ENCODE measurements around the gene PPP2CA.

The PPP2CA gene

DNA sequence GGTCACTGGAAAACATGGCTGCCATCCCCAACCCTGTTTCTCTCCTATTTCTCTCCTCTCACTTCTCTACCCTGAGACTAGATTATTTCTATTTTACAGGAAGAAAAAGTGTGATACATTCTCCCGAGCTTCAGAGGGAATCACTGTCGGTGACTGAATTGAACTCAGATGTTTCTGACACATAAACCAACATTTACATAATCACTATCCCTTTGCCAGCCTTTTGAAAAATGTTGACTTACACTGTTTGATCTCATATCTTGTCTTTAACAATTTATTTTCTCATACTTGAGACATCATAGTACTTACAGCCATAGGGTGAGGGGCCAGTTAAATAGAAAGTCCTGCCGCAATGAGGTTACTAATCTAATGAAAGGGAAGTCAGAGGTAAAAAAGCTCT is 25.1 kb upstream of the PPP2CA start:
- no peaks in the 10 kb centered on the region for H3K9me3 ChIP-seq (ENCODE audit: control insufficient read depth, insufficient read depth, low read length)
- peaks cover 27% of the 10 kb centered on the region for H3K4me1 ChIP-seq (ENCODE audit: insufficient read depth, low read length)
- H3K36me3 ChIP-seq (ENCODE audit: insufficient read depth, low read length), result no peaks in the 10 kb centered on the region
- H3K9ac ChIP-seq (ENCODE audit: low read depth, low read length), result no peak overlapping the region

GRCh38 chr5:134249469-134250379 is 23.9 kb upstream of the PPP2CA start:
- H3K9me3 ChIP-seq (ENCODE audit: control insufficient read depth, insufficient read depth, low read length), result no peaks in the 10 kb centered on the region
- peaks cover 27% of the 10 kb centered on the region for H3K4me1 ChIP-seq (ENCODE audit: insufficient read depth, low read length)
- H3K36me3 ChIP-seq (ENCODE audit: insufficient read depth, low read length), result no peaks in the 10 kb centered on the region
- no peak overlapping the region for H3K9ac ChIP-seq (ENCODE audit: low read depth, low read length)

- H3K9me3 ChIP-seq (ENCODE audit: control insufficient read depth, insufficient read depth, low read length), result no peaks in the 10 kb centered on the region
- no peak overlapping the region for H3K9ac ChIP-seq (ENCODE audit: low read depth, low read length)
- H3K4me1 ChIP-seq (ENCODE audit: insufficient read depth, low read length), result peaks cover 31% of the 10 kb centered on the region
- no peaks in the 10 kb centered on the region for H3K36me3 ChIP-seq (ENCODE audit: insufficient read depth, low read length)
These were observed 22.4 kb upstream of the PPP2CA start for GRCh38 chr5:134248256-134248655.

DNA sequence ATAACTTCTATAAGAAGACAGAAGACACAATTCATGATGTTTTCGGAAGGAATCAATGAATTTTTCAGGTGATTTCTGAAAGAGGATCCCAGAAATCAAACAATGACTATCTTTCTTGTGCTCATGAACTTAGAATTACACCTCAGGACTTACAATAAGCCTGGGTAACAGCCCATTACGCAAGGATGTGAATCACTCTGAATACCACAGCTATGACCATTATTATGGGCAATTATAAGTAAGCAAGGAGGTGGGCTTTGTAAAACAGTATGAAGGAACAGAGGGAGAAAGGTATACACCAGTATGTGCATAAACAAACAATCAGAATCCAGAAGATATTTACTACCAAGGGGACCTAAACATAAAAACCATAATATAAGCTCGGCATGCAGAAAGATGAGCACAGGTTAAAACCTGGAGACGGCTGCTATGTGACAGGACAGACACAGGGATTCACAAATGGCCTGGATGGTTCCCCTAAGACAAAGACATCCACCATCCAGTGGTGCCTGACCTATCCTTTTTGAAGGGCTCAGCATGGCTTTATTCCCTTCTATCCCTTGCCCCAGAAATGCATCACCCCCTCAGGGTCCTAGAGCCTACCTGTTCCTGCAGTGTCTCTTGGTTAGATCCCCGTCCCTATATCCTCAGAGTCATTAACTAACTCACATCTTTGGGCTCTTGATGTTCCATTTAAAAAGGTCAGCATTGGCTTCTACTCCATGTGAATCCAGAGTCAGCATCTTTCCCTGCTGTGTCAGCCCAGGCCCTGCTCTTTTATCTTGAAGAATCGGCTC is 21.8 kb upstream of the PPP2CA start:
- no peak overlapping the region for H3K9ac ChIP-seq (ENCODE audit: low read depth, low read length)
- no peaks in the 10 kb centered on the region for H3K36me3 ChIP-seq (ENCODE audit: insufficient read depth, low read length)
- H3K4me1 ChIP-seq (ENCODE audit: insufficient read depth, low read length), result peaks cover 31% of the 10 kb centered on the region
- no peaks in the 10 kb centered on the region for H3K9me3 ChIP-seq (ENCODE audit: control insufficient read depth, insufficient read depth, low read length)

DNA sequence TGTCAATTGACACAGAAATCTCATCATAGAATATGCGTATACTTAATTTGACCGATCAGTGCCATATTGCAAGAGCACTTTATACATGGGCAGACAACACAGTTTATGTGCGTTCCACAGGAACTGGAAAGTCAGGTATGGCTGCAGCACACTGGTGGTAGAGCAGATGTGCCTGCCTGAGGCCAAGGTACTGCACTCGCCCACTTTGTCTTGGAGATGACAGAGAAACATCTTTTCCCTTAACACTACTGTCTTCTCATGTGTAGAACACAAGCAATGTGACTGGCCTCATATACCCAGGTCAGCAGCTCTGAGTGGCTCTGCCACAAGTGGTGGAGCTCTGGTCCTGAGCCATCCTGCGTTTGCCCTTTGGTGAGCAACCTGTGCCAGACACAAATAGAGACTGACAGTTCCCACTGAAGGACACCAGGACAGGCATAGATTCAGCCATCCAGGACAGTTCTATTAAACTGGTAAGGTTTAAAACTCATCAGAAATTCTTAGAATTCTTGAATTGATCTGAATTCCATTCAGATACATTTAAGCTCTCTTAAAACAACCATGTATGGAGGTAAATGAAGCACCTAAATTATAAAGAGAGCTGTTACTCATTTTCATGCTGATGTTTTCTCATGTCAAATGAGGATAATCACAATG is 21.0 kb upstream of the PPP2CA start:
- Histone ChIP-seq H3K36me3 (ENCODE audit: insufficient read depth, low read length) (no peaks in the 10 kb centered on the region), H3K4me1 (ENCODE audit: insufficient read depth, low read length) (peaks cover 31% of the 10 kb centered on the region), H3K9ac (ENCODE audit: low read depth, low read length) (no peak overlapping the region), H3K9me3 (ENCODE audit: control insufficient read depth, insufficient read depth, low read length) (no peaks in the 10 kb centered on the region)

DNA sequence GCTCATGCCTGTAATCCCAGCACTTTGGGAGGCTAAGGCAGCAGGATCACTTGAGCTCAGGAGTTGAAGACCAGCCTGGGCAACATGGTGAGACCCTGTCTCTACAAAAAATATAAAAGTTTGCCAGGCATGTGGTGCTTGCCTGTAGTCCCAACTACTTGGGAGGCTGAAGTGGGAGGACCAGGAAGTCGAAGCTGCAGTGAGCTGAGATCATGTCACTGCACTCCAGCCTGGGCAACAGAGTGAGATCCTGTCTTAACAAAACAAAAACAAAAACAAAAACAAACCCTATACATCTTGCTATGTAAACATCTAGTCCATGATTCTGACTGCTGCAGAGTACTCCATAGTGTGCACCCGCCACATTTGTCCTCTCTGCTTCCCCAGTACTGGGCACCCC is 19.8 kb upstream of the PPP2CA start:
- H3K36me3 ChIP-seq (ENCODE audit: insufficient read depth, low read length), result no peaks in the 10 kb centered on the region
- no peak overlapping the region for H3K9ac ChIP-seq (ENCODE audit: low read depth, low read length)
- no peaks in the 10 kb centered on the region for H3K9me3 ChIP-seq (ENCODE audit: control insufficient read depth, insufficient read depth, low read length)
- peaks cover 35% of the 10 kb centered on the region for H3K4me1 ChIP-seq (ENCODE audit: insufficient read depth, low read length)

DNA sequence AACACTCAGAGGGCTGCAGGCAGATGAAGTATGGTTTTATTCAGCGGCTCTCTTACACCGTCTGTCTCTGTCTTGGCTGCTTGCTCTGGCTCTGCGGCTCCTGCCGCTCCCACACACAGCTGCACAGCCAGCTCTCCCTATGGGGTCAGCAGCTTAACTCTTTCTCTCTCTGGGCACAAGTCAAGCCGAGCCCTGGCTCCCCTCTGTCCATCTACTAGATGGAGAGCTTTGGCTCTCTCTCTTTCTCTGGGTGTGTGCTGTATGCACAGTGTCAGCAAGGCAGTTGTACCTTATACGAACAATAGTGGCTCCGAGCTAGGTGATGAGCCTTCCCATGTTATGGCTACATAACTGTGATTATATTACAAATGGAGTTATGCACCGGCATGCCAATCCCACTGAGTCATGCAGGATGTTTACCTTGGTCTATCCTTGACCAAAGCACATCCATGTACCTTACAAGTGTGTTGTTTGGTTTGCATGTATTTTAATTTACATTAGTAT is 19.3 kb upstream of the PPP2CA start:
- peaks cover 40% of the 10 kb centered on the region for H3K4me1 ChIP-seq (ENCODE audit: insufficient read depth, low read length)
- no peaks in the 10 kb centered on the region for H3K9me3 ChIP-seq (ENCODE audit: control insufficient read depth, insufficient read depth, low read length)
- H3K9ac ChIP-seq (ENCODE audit: low read depth, low read length), result no peak overlapping the region
- H3K36me3 ChIP-seq (ENCODE audit: insufficient read depth, low read length), result no peaks in the 10 kb centered on the region

DNA sequence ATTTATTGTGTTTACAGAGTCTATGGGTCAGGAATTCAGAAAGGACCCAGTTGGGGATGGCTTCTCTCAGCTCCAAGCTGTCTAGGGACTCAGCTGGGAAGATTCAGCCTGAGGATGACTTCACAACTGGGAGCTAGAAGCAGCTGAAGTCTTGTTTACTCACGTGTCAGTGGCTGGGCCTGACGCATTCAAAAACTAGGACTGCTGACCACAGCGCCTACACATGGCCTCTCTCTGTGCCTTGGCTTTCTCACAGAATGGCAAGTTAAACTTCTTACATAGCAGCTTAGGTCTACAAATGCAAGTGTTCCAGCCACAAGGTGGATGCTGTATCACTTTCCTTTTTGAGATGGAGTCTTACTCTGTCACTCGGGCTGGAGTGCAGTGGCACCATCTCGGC is 16.3 kb upstream of the PPP2CA start:
- Histone ChIP-seq H3K4me1 (ENCODE audit: insufficient read depth, low read length) (peaks cover 23% of the 10 kb centered on the region), H3K9me3 (ENCODE audit: control insufficient read depth, insufficient read depth, low read length) (no peaks in the 10 kb centered on the region), H3K36me3 (ENCODE audit: insufficient read depth, low read length) (no peaks in the 10 kb centered on the region), H3K9ac (ENCODE audit: low read depth, low read length) (no peak overlapping the region)

DNA sequence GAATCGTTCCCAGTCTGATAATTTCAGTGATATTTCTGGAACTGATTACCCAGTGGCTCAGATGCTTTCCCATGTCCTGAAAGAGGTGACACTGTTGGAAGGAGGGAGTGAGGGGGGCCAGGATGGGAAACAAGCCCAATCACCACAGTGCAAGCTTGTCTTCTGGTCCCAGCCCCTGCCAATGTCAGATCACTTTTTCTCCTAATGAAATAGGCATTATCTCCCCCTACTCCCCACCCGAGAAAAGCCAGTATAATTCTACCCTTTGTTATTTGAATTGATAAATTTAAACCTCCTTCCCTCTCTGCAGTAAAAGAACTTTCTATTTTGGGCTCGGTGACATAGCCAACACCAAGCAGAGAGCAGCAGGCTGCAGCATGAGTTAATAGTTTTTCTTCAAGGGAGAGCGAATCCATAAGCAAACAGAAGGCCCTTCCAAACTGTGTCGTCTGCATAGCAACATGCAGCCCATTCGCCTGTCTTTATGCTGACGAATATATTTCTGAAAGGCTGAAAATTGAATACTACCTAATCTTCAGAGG is 14.6 kb upstream of the PPP2CA start:
- Histone ChIP-seq H3K36me3 (ENCODE audit: insufficient read depth, low read length) (no peaks in the 10 kb centered on the region), H3K9me3 (ENCODE audit: control insufficient read depth, insufficient read depth, low read length) (no peaks in the 10 kb centered on the region), H3K4me1 (ENCODE audit: insufficient read depth, low read length) (peaks cover 15% of the 10 kb centered on the region), H3K9ac (ENCODE audit: low read depth, low read length) (no peak overlapping the region)

DNA sequence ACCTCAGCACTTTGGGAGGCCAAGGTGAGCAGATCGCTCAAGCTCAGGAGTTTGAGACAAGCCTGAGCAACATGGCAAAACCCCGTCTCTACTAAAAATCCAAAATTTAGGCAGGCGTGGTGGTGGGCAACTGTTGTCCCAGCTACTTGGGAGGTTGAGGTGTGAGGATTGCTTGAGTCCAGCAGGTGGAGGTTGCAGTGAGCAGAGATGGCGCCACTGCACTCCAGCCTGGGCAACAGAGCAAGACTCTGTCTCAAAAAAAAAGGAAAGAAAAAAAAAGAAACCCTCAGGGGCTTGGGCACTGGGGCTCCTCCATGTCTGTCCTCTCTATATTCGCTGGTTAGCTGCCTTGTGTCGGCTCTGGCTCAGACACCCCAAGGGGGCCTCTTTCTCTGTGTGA is 10.9 kb upstream of the PPP2CA start:
- no peaks in the 10 kb centered on the region for H3K9me3 ChIP-seq (ENCODE audit: control insufficient read depth, insufficient read depth, low read length)
- no peaks in the 10 kb centered on the region for H3K36me3 ChIP-seq (ENCODE audit: insufficient read depth, low read length)
- no peak overlapping the region for H3K9ac ChIP-seq (ENCODE audit: low read depth, low read length)
- peaks cover 11% of the 10 kb centered on the region for H3K4me1 ChIP-seq (ENCODE audit: insufficient read depth, low read length)

DNA sequence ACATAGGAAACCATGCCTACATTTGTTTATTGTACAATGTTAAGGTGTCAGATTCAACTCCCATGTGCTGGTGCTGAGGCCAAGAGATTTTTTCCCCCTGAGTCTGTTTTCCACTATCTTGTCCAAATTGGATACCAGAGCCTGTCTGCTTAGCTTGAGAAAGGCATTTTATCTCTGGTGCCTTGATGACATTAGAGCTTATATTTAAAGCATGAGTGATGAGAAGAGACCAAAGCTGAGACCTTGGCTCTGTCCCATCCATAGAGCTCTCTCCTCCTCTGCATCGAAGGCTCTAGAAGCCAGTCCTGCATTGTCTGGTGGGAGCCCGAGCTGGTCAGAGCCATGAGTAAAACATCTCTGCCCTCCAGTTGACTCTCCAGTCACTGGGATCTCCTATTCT is 10.4 kb upstream of the PPP2CA start:
- Histone ChIP-seq H3K9me3 (ENCODE audit: control insufficient read depth, insufficient read depth, low read length) (no peaks in the 10 kb centered on the region), H3K36me3 (ENCODE audit: insufficient read depth, low read length) (no peaks in the 10 kb centered on the region), H3K9ac (ENCODE audit: low read depth, low read length) (no peak overlapping the region), H3K4me1 (ENCODE audit: insufficient read depth, low read length) (peaks cover 11% of the 10 kb centered on the region)

DNA sequence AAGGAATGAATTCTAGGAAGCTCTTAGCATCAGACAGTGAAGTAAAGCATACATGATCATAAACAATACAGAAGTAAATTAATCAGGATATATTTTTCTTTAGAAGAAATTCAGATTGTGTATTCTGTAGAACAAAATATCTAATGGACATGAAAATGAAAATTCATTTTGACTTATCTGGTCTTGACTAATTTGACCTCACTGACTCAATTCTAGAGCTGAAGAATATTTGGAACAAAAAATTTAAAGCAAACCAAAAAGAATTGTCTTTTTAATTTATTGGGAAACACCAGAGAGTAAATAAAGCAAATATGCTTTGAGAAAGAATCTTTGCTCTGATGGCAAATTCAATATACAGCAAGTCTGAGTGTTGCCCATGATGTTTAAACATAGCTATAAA is 2.8 kb upstream of the PPP2CA start:
- no peaks in the 10 kb centered on the region for H3K9me3 ChIP-seq (ENCODE audit: control insufficient read depth, insufficient read depth, low read length)
- no peaks in the 10 kb centered on the region for H3K36me3 ChIP-seq (ENCODE audit: insufficient read depth, low read length)
- no peaks in the 10 kb centered on the region for H3K4me1 ChIP-seq (ENCODE audit: insufficient read depth, low read length)
- no peak overlapping the region for H3K9ac ChIP-seq (ENCODE audit: low read depth, low read length)

DNA sequence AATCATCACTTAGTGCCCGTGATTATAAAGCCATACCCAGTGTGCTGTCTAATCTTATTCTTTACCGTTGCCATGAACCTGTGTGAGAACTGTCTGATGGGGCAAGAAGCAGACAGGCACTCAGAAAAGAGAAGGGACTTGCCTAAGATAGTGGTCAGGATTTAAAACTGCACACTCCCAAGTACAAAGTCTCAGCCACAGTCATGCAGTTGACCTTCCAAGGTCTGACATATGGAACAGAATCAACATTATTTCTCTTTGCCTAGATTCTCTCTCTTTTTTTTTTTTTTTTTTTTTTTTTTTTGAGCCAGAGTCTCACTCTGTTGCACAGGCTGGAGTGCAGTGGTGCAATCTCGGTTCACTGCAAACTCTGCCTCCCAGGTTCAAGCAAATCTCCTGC is 1.9 kb upstream of the PPP2CA start:
- Histone ChIP-seq H3K4me1 (ENCODE audit: insufficient read depth, low read length) (no peaks in the 10 kb centered on the region), H3K9me3 (ENCODE audit: control insufficient read depth, insufficient read depth, low read length) (no peaks in the 10 kb centered on the region), H3K36me3 (ENCODE audit: insufficient read depth, low read length) (no peaks in the 10 kb centered on the region), H3K9ac (ENCODE audit: low read depth, low read length) (no peak overlapping the region)

GRCh38 chr5:134227259-134227658 is 1.4 kb upstream of the PPP2CA start:
- peak overlapping the region; percentile 99 for H3K9ac ChIP-seq (ENCODE audit: low read depth, low read length)
- no peaks in the 10 kb centered on the region for H3K4me1 ChIP-seq (ENCODE audit: insufficient read depth, low read length)
- no peaks in the 10 kb centered on the region for H3K9me3 ChIP-seq (ENCODE audit: control insufficient read depth, insufficient read depth, low read length)
- no peaks in the 10 kb centered on the region for H3K36me3 ChIP-seq (ENCODE audit: insufficient read depth, low read length)

Measured in ES-I3 (cell line).